Activated CD8-positive, alpha-beta memory T cell treated with anti-CD3 and anti-CD28 coated beads, Interleukin-2, amount 50 U/mL, for 24 hours (primary cell): ENCODE data around the gene STMN3.
"Not testable (repeated sequence)": the region's sequence is repeated elsewhere in the genome, so short reads cannot be mapped to it uniquely, and the experiment has no call there.

Experiments
- DNase-seq: peaks from one replicate; pipeline ENCODE4 v3.0.0-alpha.2; 2020; ENCODE audit errors: extremely low read depth

STMN3 gene

GRCh38 chr20:63678667-63679465, 25.6 kb upstream of the STMN3 start:
- DNase-seq, result no peak

GRCh38 chr20:63678071-63678470, 24.8 kb upstream of the STMN3 start:
- no peak for DNase-seq

GRCh38 chr20:63675681-63676368, 22.6 kb upstream of the STMN3 start:
- DNase-seq, result no peak

GRCh38 chr20:63673951-63674350, 20.7 kb upstream of the STMN3 start:
- no peak for DNase-seq

GRCh38 chr20:63672666-63673065, 19.4 kb upstream of the STMN3 start:
- DNase-seq, result no peak

GRCh38 chr20:63671695-63672094, 18.5 kb upstream of the STMN3 start:
- DNase-seq, result not testable (repeated sequence)

GRCh38 chr20:63668351-63668750, 15.1 kb upstream of the STMN3 start:
- no peak for DNase-seq

- no peak for DNase-seq
Observed at GRCh38 chr20:63667858-63668257, 14.6 kb upstream of the STMN3 start.

GRCh38 chr20:63665708-63666107, 12.5 kb upstream of the STMN3 start:
- DNase-seq, result no peak

- no peak for DNase-seq
Observed at GRCh38 chr20:63664861-63665594, 11.8 kb upstream of the STMN3 start.

- DNase-seq, result no peak
Observed at GRCh38 chr20:63664143-63664851, 11.1 kb upstream of the STMN3 start.

- no peak for DNase-seq
Observed at GRCh38 chr20:63663332-63664066, 10.3 kb upstream of the STMN3 start.

GRCh38 chr20:63662813-63663189, 9.6 kb upstream of the STMN3 start:
- DNase-seq, result no peak

- DNase-seq, result no peak
Observed at GRCh38 chr20:63661959-63662812, 9.0 kb upstream of the STMN3 start.

- DNase-seq, result no peak
Observed at GRCh38 chr20:63661108-63661507, 7.9 kb upstream of the STMN3 start.

- DNase-seq, result no peak
Observed at GRCh38 chr20:63660622-63661021, 7.4 kb upstream of the STMN3 start.

- DNase-seq, result not testable (repeated sequence)
Observed at GRCh38 chr20:63660174-63660573, 7.0 kb upstream of the STMN3 start.

GRCh38 chr20:63659370-63659769, 6.1 kb upstream of the STMN3 start:
- DNase-seq, result no peak

GRCh38 chr20:63658749-63659187, 5.5 kb upstream of the STMN3 start:
- DNase-seq, result no peak
